Ramos (cell line): ENCODE measurements around the gene PSEN2.

Experiments
- in situ Hi-C: fragments of 300-500 bp; cut with MboI; formaldehyde crosslinking; loops from one replicate; pipeline ENCODE4 v1.14.3; 2022; ENCODE audit warnings: low sequenced_read_pairs; ENCODE audit not compliant: unreplicated experiment

The PSEN2 gene

GRCh38 chr1:226884966-226885820, 14.8 kb downstream of the PSEN2 start:
- in situ Hi-C loops, result no loop called here

GRCh38 chr1:226886122-226886901, 15.9 kb downstream of the PSEN2 start:
- in situ Hi-C loops, result no loop called here

- in situ Hi-C loops, result no loop called here
Observed at GRCh38 chr1:226887006-226887405, 16.6 kb downstream of the PSEN2 start.

GRCh38 chr1:226888021-226888420, 17.6 kb downstream of the PSEN2 start:
- in situ Hi-C loops, result no loop called here

GRCh38 chr1:226888816-226889215, 18.4 kb downstream of the PSEN2 start:
- in situ Hi-C loops, result no loop called here

GRCh38 chr1:226889616-226890330, 19.4 kb downstream of the PSEN2 start:
- in situ Hi-C loops, result no loop called here

GRCh38 chr1:226890331-226891108, 20.1 kb downstream of the PSEN2 start:
- in situ Hi-C loops, result no loop called here

- in situ Hi-C loops, result no loop called here
Observed at GRCh38 chr1:226891346-226891745, 20.9 kb downstream of the PSEN2 start.

- in situ Hi-C loops, result no loop called here
Observed at GRCh38 chr1:226891846-226892523, 21.6 kb downstream of the PSEN2 start.

GRCh38 chr1:226892524-226892875, 22.1 kb downstream of the PSEN2 start:
- in situ Hi-C loops, result no loop called here

- in situ Hi-C loops, result no loop called here
Observed at GRCh38 chr1:226893936-226894335, 23.5 kb downstream of the PSEN2 start.

GRCh38 chr1:226894826-226895225, 24.4 kb downstream of the PSEN2 start:
- in situ Hi-C loops, result no loop called here

- in situ Hi-C loops, result no loop called here
Observed at GRCh38 chr1:226895644-226896043, 25.2 kb downstream of the PSEN2 start.

- in situ Hi-C loops, result no loop called here
Observed at GRCh38 chr1:226898246-226898645, 27.8 kb downstream of the PSEN2 start.

GRCh38 chr1:226901421-226901820, 31.0 kb downstream of the PSEN2 start:
- in situ Hi-C loops, result no loop called here

GRCh38 chr1:226902601-226903000, 32.2 kb downstream of the PSEN2 start:
- in situ Hi-C loops, result no loop called here

- in situ Hi-C loops, result no loop called here
Observed at GRCh38 chr1:226903819-226904716, 33.7 kb downstream of the PSEN2 start.

- in situ Hi-C loops, result no loop called here
Observed at GRCh38 chr1:226904772-226905171, 34.4 kb downstream of the PSEN2 start.

- in situ Hi-C loops, result no loop called here
Observed at GRCh38 chr1:226908419-226908818, 38.0 kb downstream of the PSEN2 start.
